ENCODE data around the gene KRTAP5-5. TPM values are rescaled to one million over a fixed set of nuclear protein-coding genes. Genes with fewer than 3 reads are reported as not detected.

The KRTAP5-5 gene
- total and polyA plus RNA-seq, 2 donors (not counting 3 experiments of a cell fraction or from before 2014, with no cell fraction given), result not detected

DNA sequence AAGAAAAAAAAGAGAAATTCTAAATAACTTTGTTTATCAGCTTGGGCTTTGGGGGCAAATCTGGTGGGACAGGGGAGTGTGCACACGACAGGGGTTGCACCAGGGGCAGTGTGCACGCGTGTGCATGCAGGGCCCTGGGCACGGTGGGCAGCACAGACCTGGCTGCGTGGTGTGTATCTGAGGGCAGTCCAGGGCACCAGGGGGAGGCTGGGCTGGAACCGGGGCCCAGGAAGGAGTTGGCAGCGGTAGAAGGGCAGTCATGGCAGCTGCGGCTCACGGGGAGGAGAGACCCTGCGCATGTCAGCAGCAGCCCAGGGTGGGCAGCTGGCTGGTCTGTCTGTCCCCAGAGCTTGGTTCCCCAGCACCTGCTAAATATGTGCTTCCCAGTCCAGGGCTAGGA, 4.3 kb downstream of the KRTAP5-5 start:
- ChIA-PET CTCF (interaction anchor here (2.0 to 4.3 kb wide), 2 partner anchors 19 to 39 kb away, joined by 17 to 25 read pairs; no protein-coding TSS in a partner anchor), POLR2A (no interaction called here)
- no peak for DNase-seq (ENCODE audit: low read depth, low spot score)
- H3K27me3 ChIP-seq (ENCODE audit: control insufficient read depth in 2 of 2, insufficient read depth in 2 of 2, low read length in 2 of 2), result peaks cover 3 to 7% of the 10 kb centered on the region in 2 experiments
- H3K4me1 ChIP-seq (ENCODE audit: control insufficient read depth, extremely low read depth, insufficient read depth, low read length), result peaks cover 3% of the 10 kb centered on the region
- BruUV-seq (replicated peaks), result no TSS peak
- no peaks in the 10 kb centered on the region for H4K20me1 ChIP-seq (replicated peaks; ENCODE audit: control insufficient read depth, extremely low read depth, insufficient read depth, low read length)
- no peaks in the 10 kb centered on the region for H3K79me2 ChIP-seq (ENCODE audit: control insufficient read depth, insufficient read depth, low read length)
- no peak overlapping the region for H3K9ac ChIP-seq (replicated peaks; ENCODE audit: extremely low read depth, insufficient read depth, low read length)
- H3K9me3 ChIP-seq (replicated peaks; ENCODE audit: control insufficient read depth, insufficient read depth, low read length), result no peaks in the 10 kb centered on the region
- H3K4me2 ChIP-seq (ENCODE audit: insufficient read depth, low read length), result no peak overlapping the region
- H3K36me3 ChIP-seq (ENCODE audit: control insufficient read depth in 2 of 2, extremely low read depth in 1 of 2, insufficient read depth in 2 of 2, low read length in 2 of 2), result no peaks in the 10 kb centered on the region
- TF ChIP-seq POLR2AphosphoS5 (IDR thresholded peaks at IDR 0.05; ENCODE audit: insufficient read depth, low read depth, low read length) (no peak), GATA2 (IDR thresholded peaks at IDR 0.05; ENCODE audit: insufficient read depth, insufficient read length, low read depth, low read length) (no peak), JUN (IDR thresholded peaks at IDR 0.05; ENCODE audit: borderline replicate concordance, insufficient read depth, insufficient read length, low read depth) (no peak), MYC (IDR thresholded peaks at IDR 0.05; ENCODE audit: low read depth, low read length) (no peak), POLR2A (IDR thresholded peaks at IDR 0.05; ENCODE audit: low read depth, low read length) (no peak), EZH2 (IDR thresholded peaks at IDR 0.05; ENCODE audit: borderline replicate concordance, low read depth, low read length, severe bottlenecking) (no peak), FOS (IDR thresholded peaks at IDR 0.05; ENCODE audit: borderline replicate concordance, insufficient read depth, low read length) (no peak)
- TF ChIP-seq, protein P1, sequence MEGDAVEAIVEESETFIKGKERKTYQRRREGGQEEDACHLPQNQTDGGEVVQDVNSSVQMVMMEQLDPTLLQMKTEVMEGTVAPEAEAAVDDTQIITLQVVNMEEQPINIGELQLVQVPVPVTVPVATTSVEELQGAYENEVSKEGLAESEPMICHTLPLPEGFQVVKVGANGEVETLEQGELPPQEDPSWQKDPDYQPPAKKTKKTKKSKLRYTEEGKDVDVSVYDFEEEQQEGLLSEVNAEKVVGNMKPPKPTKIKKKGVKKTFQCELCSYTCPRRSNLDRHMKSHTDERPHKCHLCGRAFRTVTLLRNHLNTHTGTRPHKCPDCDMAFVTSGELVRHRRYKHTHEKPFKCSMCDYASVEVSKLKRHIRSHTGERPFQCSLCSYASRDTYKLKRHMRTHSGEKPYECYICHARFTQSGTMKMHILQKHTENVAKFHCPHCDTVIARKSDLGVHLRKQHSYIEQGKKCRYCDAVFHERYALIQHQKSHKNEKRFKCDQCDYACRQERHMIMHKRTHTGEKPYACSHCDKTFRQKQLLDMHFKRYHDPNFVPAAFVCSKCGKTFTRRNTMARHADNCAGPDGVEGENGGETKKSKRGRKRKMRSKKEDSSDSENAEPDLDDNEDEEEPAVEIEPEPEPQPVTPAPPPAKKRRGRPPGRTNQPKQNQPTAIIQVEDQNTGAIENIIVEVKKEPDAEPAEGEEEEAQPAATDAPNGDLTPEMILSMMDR (IDR thresholded peaks at IDR 0.05; ENCODE audit: extremely low read depth in 1 of 2, insufficient read depth in 1 of 2, low read depth in 1 of 2, low read length in 2 of 2), result no peak
- no peak for FAIRE-seq
- no peaks in the 10 kb centered on the region for H3K9me1 ChIP-seq (replicated peaks; ENCODE audit: control insufficient read depth, extremely low read depth, insufficient read depth, low read length)
- intact Hi-C loops (cut with micrococcal nuclease), result no loop called here
- dilution Hi-C loops (cut with MboI; ENCODE audit: extremely low pct_ligation_motif_present, low sequenced_read_pairs), result no loop called here
- no peak overlapping the region for H3K4me3 ChIP-seq (replicated peaks in 1 of 3; ENCODE audit: insufficient read depth in 1 of 3, low read depth in 1 of 3, low read length in 3 of 3)
- H2AFZ ChIP-seq (ENCODE audit: low read depth, low read length), result no peak overlapping the region
- no peak overlapping the region for H3K27ac ChIP-seq (ENCODE audit: insufficient read depth, low read depth, low read length)
